ENCODE measurements around the gene KRTAP9-3. TPM values are rescaled to one million over a fixed set of nuclear protein-coding genes. Genes with fewer than 3 reads are reported as not detected.

The KRTAP9-3 gene
- total RNA-seq, 1 experiment from 2014 or later, result not detected

GRCh38 chr17:41185001-41185400 lies 47.2 kb upstream of the KRTAP9-3 start:
- H3K4me2 ChIP-seq (ENCODE audit: low read length), result no peak overlapping the region
- no peak for ATAC-seq
- DNase-seq (ENCODE audit: low read depth, low spot score), result no peak
- no peaks in the 10 kb centered on the region for H3K9me3 ChIP-seq (ENCODE audit: control insufficient read depth in 1 of 2, insufficient read depth in 1 of 2, low read depth in 1 of 2, low read length in 2 of 2)
- H3K9me2 ChIP-seq (ENCODE audit: insufficient read depth), result no peaks in the 10 kb centered on the region
- ChIA-PET RAD21 (ENCODE audit: low non-redundant PET in 1 of 2, low total read pairs in 2 of 2, uncharacterized antibody in 2 of 2, unreplicated experiment in 2 of 2) (no interaction called here), CTCF (no interaction called here), POLR2A (interaction anchor here (0.6 kb wide), 1 partner anchor 281 kb away, joined by 5 read pairs; no protein-coding TSS in a partner anchor)
- no peak overlapping the region for H3K27ac ChIP-seq (ENCODE audit: low read depth, low read length)
- no TSS peak for BruUV-seq (replicated peaks)
- intact Hi-C loops (cut with micrococcal nuclease), result no loop called here
- H4K20me1 ChIP-seq (ENCODE audit: insufficient read depth), result no peaks in the 10 kb centered on the region
- no peaks in the 10 kb centered on the region for H3K36me3 ChIP-seq (ENCODE audit: control insufficient read depth in 1 of 2, insufficient read depth in 2 of 2, low read length in 2 of 2)
- peaks cover 0 to 10% of the 10 kb centered on the region in 2 experiments; a peak in 1 of 4 replicates for H3K4me1 ChIP-seq (ENCODE audit: control insufficient read depth in 1 of 2, insufficient read depth in 2 of 2, low read length in 2 of 2)
- H3K4me3 ChIP-seq (replicated peaks in 1 of 2; ENCODE audit: low read depth in 1 of 2, low read length in 2 of 2), result no peak overlapping the region
- no peak overlapping the region for H3K9ac ChIP-seq (ENCODE audit: low read length)
- no peaks in the 10 kb centered on the region for H3K79me2 ChIP-seq (ENCODE audit: insufficient read depth, low read length)
- H3K27me3 ChIP-seq (ENCODE audit: insufficient read depth, low read length), result no peaks in the 10 kb centered on the region
- peak overlapping the region; percentile 24 for H2AFZ ChIP-seq (ENCODE audit: low read depth, low read length, poor library complexity, severe bottlenecking)
- TF ChIP-seq CBX3 (IDR thresholded peaks at IDR 0.05; ENCODE audit: low read depth), result no peak
- TF ChIP-seq ZBTB33 (IDR thresholded peaks at IDR 0.05; ENCODE audit: extremely low read depth, insufficient replicate concordance, low read length), result no peak
- no peak for TF ChIP-seq POLR2AphosphoS5 (IDR thresholded peaks at IDR 0.05; ENCODE audit: low read depth, low read length)
- no peak for TF ChIP-seq CTCF (IDR thresholded peaks at IDR 0.05 in 2 of 3, conservative IDR thresholded peaks at IDR 0.05 in 1 of 3; ENCODE audit: borderline replicate concordance in 1 of 3, insufficient read depth in 1 of 3, low read depth in 2 of 3, low read length in 2 of 3)
- TF ChIP-seq YY1 (IDR thresholded peaks at IDR 0.05; ENCODE audit: extremely low read depth, insufficient replicate concordance, low read depth, low read length), result no peak
